HG03196 (cell line): ENCODE measurements around the gene ACTL6B.
"Not testable (repeated sequence)": the region's sequence is repeated elsewhere in the genome, so short reads cannot be mapped to it uniquely, and the experiment has no call there.

Experiments used
- ATAC-seq: cut with Tn5 transposase; IDR thresholded peaks from one replicate; pipeline ENCODE4 v1.9.1; 2021; ENCODE audit not compliant: unreplicated experiment

Gene ACTL6B

DNA sequence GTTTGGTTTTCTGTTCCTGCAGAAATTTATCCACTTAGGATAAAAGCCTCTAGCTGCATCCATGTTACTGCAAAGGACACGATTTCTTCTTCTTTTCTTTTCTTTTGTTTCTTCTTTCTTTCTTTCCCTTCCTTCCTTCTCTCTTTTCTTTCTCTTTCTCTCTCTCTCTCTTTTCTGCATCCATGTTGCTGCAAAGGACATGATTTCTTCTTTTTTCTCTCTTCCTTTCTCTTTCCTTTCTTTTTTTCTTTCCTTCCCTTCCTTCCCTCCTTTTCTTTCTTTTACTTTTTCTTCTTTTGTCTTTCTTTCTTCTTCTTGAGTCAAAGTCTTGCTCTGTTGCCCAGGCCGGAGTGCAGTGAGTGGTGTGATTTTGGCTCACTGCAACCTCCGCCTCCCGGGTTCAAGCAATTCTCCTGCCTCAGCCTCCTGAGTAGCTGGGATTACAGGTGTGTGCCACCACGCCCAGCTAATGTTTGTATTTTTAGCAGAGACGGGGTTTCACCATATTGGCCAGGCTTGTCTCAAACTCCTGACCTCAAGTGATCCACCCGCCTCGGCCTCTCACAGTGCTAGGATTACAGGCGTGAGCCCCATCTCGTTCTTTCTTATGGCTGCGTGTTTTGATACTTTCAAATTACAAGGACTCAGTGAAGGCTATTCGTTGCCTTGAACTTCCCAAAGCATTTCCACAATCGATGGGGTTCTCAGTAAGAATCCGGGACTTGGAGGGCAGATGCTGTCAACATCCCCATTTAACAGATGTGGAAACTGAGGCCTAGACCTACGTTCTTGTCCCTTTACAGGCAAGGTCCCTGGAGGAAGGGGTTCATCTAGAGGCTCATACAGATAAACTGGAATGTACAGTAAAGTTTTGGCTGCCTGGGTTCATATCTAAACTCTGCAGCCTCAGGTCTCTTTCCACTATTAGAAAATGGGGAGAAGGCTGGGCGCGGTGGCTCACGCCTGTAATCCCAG is 15.4 kb upstream of the ACTL6B start:
- no peak for ATAC-seq

DNA sequence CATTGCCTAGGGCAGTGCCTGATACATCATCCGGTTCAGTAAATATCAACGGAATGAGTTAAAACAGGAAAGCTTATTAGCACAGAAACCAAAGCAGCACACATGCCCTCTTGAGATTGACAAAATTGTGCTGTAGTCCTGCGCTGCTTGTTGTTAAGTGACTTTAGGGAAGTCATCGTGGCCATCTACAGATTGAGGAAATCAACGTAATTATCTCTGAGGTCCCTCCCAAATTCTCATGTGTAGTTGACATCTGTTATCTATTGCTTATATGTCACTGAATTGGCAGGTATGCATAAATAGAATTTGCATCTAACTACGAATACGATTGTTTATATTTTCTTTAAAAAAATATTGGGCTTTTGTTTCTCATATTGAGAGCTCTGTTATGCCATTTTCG is 13.8 kb upstream of the ACTL6B start:
- no peak for ATAC-seq

GRCh38 chr7:100669106-100669505 is 12.9 kb upstream of the ACTL6B start:
- ATAC-seq: not testable (repeated sequence)

GRCh38 chr7:100668069-100668449 is 11.8 kb upstream of the ACTL6B start:
- ATAC-seq: no peak

- ATAC-seq: no peak
These were observed 11.3 kb upstream of the ACTL6B start for GRCh38 chr7:100667331-100668068.

DNA sequence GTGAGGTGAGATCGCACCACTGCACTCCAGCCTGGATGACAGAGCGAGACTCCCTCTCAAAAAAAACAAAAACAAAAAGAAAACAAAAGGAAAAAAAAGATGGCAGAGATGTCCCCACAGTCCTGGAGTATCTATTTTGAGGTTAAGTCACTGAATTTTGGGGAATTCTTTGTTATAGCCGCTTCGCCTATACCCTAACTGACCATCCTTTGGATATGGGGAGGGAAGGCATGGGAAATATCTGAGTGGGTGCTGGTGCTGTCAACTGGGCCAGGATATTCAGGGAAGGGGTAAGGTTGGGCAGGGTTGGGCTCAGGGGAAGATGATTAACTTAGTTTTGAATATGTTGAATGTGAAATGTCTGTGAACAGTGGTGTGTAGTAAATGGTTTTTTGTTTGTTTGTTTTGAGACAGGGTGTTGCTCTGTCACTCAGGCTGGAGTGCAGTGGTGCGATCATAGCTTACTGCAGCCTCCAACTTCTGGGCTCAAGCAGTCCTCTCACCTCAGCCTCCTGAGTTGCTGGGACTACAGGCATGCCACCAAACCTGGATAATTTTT is 9.0 kb upstream of the ACTL6B start:
- ATAC-seq: no peak

GRCh38 chr7:100662194-100662776 is 6.0 kb upstream of the ACTL6B start:
- ATAC-seq: not testable (repeated sequence)

- no peak for ATAC-seq
These were observed 1.1 kb downstream of the ACTL6B start for GRCh38 chr7:100654908-100655831.

DNA sequence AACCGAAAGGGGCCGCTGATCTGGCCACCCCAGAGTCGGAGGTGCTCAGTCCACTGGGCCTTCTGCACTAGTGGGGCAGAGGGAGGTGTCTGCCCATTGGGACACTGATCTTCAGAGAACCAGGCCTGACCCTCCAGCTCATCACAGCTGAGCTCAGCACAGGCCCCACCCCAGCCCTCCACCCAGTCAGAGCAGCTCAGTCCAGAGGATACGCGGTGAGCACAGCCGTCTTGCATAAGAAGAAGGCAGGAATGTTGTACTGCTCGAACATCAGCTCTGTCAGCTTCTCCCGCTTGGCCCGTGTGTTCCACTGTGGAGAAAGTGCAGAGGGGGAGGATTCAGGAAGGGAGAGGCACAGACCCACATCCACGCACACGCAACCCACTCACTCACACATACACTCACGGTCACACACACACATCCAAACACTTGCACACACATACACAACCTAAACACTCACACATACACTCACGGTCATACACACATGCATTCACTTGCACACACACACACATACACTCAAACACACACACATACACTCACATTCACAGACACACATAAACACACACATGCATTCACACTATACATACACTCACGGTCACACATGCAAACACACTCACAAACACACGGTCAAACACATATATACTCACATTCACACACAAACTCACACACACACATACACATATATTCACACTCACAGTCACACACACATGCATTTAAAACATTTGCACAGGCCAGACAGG is 6.3 kb downstream of the ACTL6B start:
- no peak for ATAC-seq

- ATAC-seq: no peak
These were observed 13.7 kb downstream of the ACTL6B start for GRCh38 chr7:100642534-100642907.

DNA sequence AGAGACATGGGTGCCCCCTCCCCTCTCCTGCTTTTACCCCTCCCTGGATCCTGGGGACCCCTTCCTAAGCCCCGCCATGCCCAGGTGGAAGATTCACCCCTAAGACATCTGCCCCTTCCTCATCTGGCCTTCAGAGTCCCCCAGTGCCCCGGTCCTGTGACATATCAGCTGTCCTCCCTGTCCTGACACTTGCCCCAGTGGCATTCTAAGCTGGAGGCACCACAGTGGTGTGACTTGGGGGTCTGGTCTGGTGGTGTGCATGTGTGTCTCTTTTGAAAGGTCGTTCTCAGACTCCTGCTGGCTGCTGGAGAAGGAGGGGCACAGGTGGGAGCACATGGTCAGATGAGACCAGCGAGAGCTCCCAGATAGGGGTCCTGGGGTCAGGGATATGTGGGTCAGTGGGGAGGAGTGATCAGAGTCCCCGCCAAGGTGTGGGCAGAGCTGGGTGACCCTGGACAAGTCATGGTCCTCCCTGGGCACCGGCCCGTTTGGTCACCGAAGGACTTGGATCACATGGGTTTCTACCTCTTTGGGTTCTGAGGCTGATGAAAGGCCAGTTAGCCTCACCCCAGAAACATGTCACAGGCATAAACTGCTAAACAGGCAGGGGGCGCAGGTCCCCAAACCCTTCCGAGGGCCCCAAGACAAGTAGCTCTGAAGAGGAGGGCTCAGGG is 14.3 kb downstream of the ACTL6B start:
- no peak for ATAC-seq

- ATAC-seq: no peak
These were observed 14.8 kb downstream of the ACTL6B start, which contains the start of gene TFR2 for GRCh38 chr7:100641463-100641859. TFR2 (minus strand) TSS chr7:100641552; CDS start chr7:100641509, 43 bp downstream.

GRCh38 chr7:100640517-100641440 is 15.5 kb downstream of the ACTL6B start:
- ATAC-seq: no peak

- ATAC-seq: no peak
These were observed 16.2 kb downstream of the ACTL6B start for GRCh38 chr7:100639995-100640516.

GRCh38 chr7:100632951-100633717 is 23.1 kb downstream of the ACTL6B start:
- ATAC-seq: no peak

- no peak for ATAC-seq
These were observed 26.2 kb downstream of the ACTL6B start for GRCh38 chr7:100630066-100630465.
